PC-3 (cell line): Measurements from ENCODE around the gene RNASE12.

Experiments
- CTCF ChIP-seq: fragments of 300-600 bp; sonication (generic); conservative IDR thresholded peaks from 2 replicates; pipeline ENCODE4 v1.5.1; 2017; ENCODE audit warnings: antibody characterized with exemption, low read depth, mild to moderate bottlenecking, low read length
- EZH2 ChIP-seq: fragments of 300-600 bp; sonication (generic); IDR thresholded peaks from one replicate; pipeline ENCODE4 v1.6.1; 2017; ENCODE audit warnings: antibody characterized with exemption, mild to moderate bottlenecking, low read length; ENCODE audit not compliant: unreplicated experiment
- EZH2phosphoT487 ChIP-seq: fragments of 300-600 bp; sonication (generic); IDR thresholded peaks from 2 replicates; pipeline ENCODE4 v1.6.1; 2018; ENCODE audit warnings: mild to moderate bottlenecking, antibody characterized with exemption, low read length, borderline replicate concordance

- TF ChIP-seq CTCF = no peak
- no peak for TF ChIP-seq EZH2
- no peak for TF ChIP-seq EZH2phosphoT487
These were observed 35.3 kb downstream of the RNASE12 start for GRCh38 chr14:20555845-20556244.
